Neural cell (in vitro differentiated cells): Measurements from ENCODE around the gene AGFG1. TPM values are rescaled to one million over a fixed set of nuclear protein-coding genes. Genes with fewer than 3 reads are reported as not detected.

Experiments
- H2AFZ ChIP-seq: fragments of 200-600, 300-800 bp; sonication (generic), shearing (Covaris generic); 2 replicates; pipeline ENCODE4 v1.6.0; 2014; ENCODE audit warnings: low read depth, mild to moderate bottlenecking, antibody characterized with exemption, low read length, moderate library complexity
- H3F3A ChIP-seq: fragments of 200-600 bp; shearing (Covaris generic); 2 replicates; pipeline ENCODE4 v1.6.1; 2016; ENCODE audit warnings: mild to moderate bottlenecking, moderate library complexity, mixed read lengths, antibody characterized with exemption, low read length; ENCODE audit not compliant: insufficient read depth, poor library complexity, severe bottlenecking
- H3K27ac ChIP-seq: fragments of 200-600, 300-800 bp; sonication (generic), shearing (Covaris generic); 2 replicates; pipeline ENCODE4 v1.5.1; 2014; ENCODE audit warnings: mild to moderate bottlenecking, low read length, moderate library complexity
- H3K27me3 ChIP-seq: fragments of 300-800, 200-600 bp; sonication (generic), shearing (Covaris generic); 2 replicates; pipeline ENCODE4 v1.6.0; 2014; ENCODE audit warnings: mild to moderate bottlenecking, low read depth, low read length, moderate library complexity; ENCODE audit not compliant: insufficient read depth
- H3K36me3 ChIP-seq: fragments of 300-800, 200-600 bp; sonication (generic), shearing (Covaris generic); 2 replicates; pipeline ENCODE4 v1.5.1; 2014; ENCODE audit warnings: mild to moderate bottlenecking, antibody characterized with exemption, low read length, moderate library complexity; ENCODE audit not compliant: insufficient read depth
- H3K4me2 ChIP-seq: fragments of 300-800, 200-600 bp; sonication (generic), shearing (Covaris generic); 2 replicates; pipeline ENCODE4 v1.6.0; 2014; ENCODE audit warnings: mild to moderate bottlenecking, low read length
- H3K4me3 ChIP-seq: fragments of 300-800, 200-600 bp; sonication (generic), shearing (Covaris generic); 2 replicates; pipeline ENCODE4 v1.5.1; 2014; ENCODE audit warnings: mild to moderate bottlenecking, low read length, moderate library complexity
- H3K79me2 ChIP-seq: fragments of 200-600 bp; shearing (Covaris generic); replicated peaks from 2 replicates; pipeline ENCODE4 v1.6.0; 2014; ENCODE audit warnings: mild to moderate bottlenecking, low read length, moderate library complexity; ENCODE audit not compliant: insufficient read depth
- H3K9ac ChIP-seq: fragments of 300-800, 200-600 bp; sonication (generic), shearing (Covaris generic); 2 replicates; pipeline ENCODE4 v1.6.1; 2016; ENCODE audit warnings: mild to moderate bottlenecking, low read length, mixed read lengths
- H3K9me2 ChIP-seq: fragments of 200-600 bp; shearing (Covaris generic); 2 replicates; pipeline ENCODE4 v1.6.1; 2016; ENCODE audit warnings: mild to moderate bottlenecking, low read length, mixed read lengths; ENCODE audit not compliant: insufficient read depth
- H3K9me3 ChIP-seq: fragments of 200-600, 300-800 bp; sonication (generic), shearing (Covaris generic); 2 replicates; pipeline ENCODE4 v1.6.1; 2016; ENCODE audit warnings: mild to moderate bottlenecking, mixed run types, low read length, moderate library complexity, mixed read lengths
- H4K20me1 ChIP-seq: fragments of 200-600 bp; shearing (Covaris generic); 2 replicates; pipeline ENCODE4 v1.6.1; 2016; ENCODE audit warnings: mild to moderate bottlenecking, mixed run types; ENCODE audit not compliant: insufficient read depth
- CTCF ChIP-seq: fragments of 450-650 bp; IDR thresholded peaks from 2 replicates; pipeline ENCODE4 v1.5.1; 2014; ENCODE audit warnings: antibody characterized with exemption, mild to moderate bottlenecking, moderate library complexity; ENCODE audit not compliant: poor library complexity, severe bottlenecking
- EP300 ChIP-seq: fragments of 450-650 bp; conservative IDR thresholded peaks from 2 replicates; pipeline ENCODE4 v1.6.1; 2014; ENCODE audit warnings: antibody characterized with exemption, mild to moderate bottlenecking, moderate library complexity; ENCODE audit not compliant: poor library complexity, severe bottlenecking
- EZH2 ChIP-seq: fragments of 200-600, 300-800 bp; shearing (Covaris generic), sonication (generic); IDR thresholded peaks from 2 replicates; pipeline ENCODE4 v1.6.1; 2014; ENCODE audit warnings: antibody characterized with exemption, low read length, borderline replicate concordance, mild to moderate bottlenecking; ENCODE audit not compliant: insufficient read depth, poor library complexity, severe bottlenecking
- MXI1 ChIP-seq: fragments of 450-650 bp; conservative IDR thresholded peaks from 2 replicates; pipeline ENCODE4 v1.6.1; 2014; ENCODE audit warnings: antibody characterized with exemption, mild to moderate bottlenecking; ENCODE audit not compliant: poor library complexity, severe bottlenecking
- POLR2AphosphoS5 ChIP-seq: IDR thresholded peaks from 2 replicates; pipeline ENCODE4 v1.6.1; 2012
- RAD21 ChIP-seq: fragments of 450-650 bp; conservative IDR thresholded peaks from 2 replicates; pipeline ENCODE4 v1.6.1; 2014; ENCODE audit warnings: antibody characterized with exemption, mild to moderate bottlenecking, moderate library complexity
- REST ChIP-seq: IDR thresholded peaks from 2 replicates; pipeline ENCODE4 v1.6.1; 2012; ENCODE audit warnings: borderline replicate concordance
- SMC3 ChIP-seq: fragments of 450-650 bp; conservative IDR thresholded peaks from 2 replicates; pipeline ENCODE4 v1.6.1; 2014; ENCODE audit warnings: antibody characterized with exemption, mild to moderate bottlenecking, moderate library complexity; ENCODE audit not compliant: poor library complexity
- TAF1 ChIP-seq: IDR thresholded peaks from 2 replicates; pipeline ENCODE4 v1.6.1; 2012; ENCODE audit warnings: low read depth
- polyA plus RNA-seq: library from polyadenylated mRNA; depleted of rRNA; stranded (reverse); fragments of >200 nt; gene quantifications from 2 replicates; pipeline ENCODE4 v1.2.3, GENCODE V29; 2014

AGFG1 gene
- polyA plus RNA-seq, 1 donor from 2014 or later = 106 TPM

GRCh38 chr2:227524665-227525064 is 52.7 kb downstream of the AGFG1 start:
- H2AFZ ChIP-seq = no peak overlapping the region
- no peaks in the 10 kb centered on the region for H3K9me2 ChIP-seq
- H4K20me1 ChIP-seq = no peaks in the 10 kb centered on the region
- no peak overlapping the region for H3K4me3 ChIP-seq
- H3K4me2 ChIP-seq = no peak overlapping the region
- H3K9ac ChIP-seq = no peak overlapping the region
- no peaks in the 10 kb centered on the region for H3K9me3 ChIP-seq
- peaks cover 13% of the 10 kb centered on the region for H3K79me2 ChIP-seq
- TF ChIP-seq CTCF (no peak), POLR2AphosphoS5 (no peak), RAD21 (no peak), TAF1 (no peak), SMC3 (no peak), EZH2 (no peak), EP300 (no peak), REST (no peak)
- H3K27ac ChIP-seq = no peak overlapping the region
- no peaks in the 10 kb centered on the region for H3K27me3 ChIP-seq
- H3K36me3 ChIP-seq = peaks cover 17% of the 10 kb centered on the region
- H3F3A ChIP-seq = no peaks in the 10 kb centered on the region

DNA sequence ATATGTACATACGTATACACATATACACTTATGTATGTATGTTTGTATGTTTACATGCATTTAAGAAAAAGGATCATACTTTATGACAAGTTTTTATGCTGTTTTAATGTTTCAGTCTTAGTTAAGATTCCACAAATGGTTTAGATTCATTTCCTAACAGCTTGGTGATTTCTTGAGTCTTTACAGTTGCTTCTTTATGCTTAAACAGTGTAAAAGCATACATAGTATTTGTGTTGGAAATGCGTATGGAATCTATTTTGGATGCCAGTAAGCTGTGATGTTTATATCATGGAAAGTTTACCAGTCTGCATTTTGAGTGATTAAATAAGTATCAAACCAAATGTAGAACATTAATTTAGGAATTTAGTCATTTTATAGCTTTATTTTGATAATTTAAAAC is 55.4 kb downstream of the AGFG1 start:
- H3K36me3 ChIP-seq = peaks cover 10% of the 10 kb centered on the region

More for the DNA sequence above, 55.4 kb downstream of the AGFG1 start:
- no peak overlapping the region for H2AFZ ChIP-seq
- no peak overlapping the region for H3K4me3 ChIP-seq
- TF ChIP-seq CTCF = no peak
- no peak for TF ChIP-seq MXI1
- no peak for TF ChIP-seq EP300
- TF ChIP-seq TAF1 = no peak
- TF ChIP-seq SMC3 = no peak
- no peak for TF ChIP-seq RAD21
- TF ChIP-seq REST = no peak
- no peak for TF ChIP-seq EZH2
- no peak for TF ChIP-seq POLR2AphosphoS5
- H3K9me3 ChIP-seq = no peaks in the 10 kb centered on the region
- no peaks in the 10 kb centered on the region for H3K9me2 ChIP-seq
- no peak overlapping the region for H3K9ac ChIP-seq
- H4K20me1 ChIP-seq = no peaks in the 10 kb centered on the region
- no peaks in the 10 kb centered on the region for H3K79me2 ChIP-seq
- H3F3A ChIP-seq = no peaks in the 10 kb centered on the region
- H3K4me2 ChIP-seq = no peak overlapping the region
- H3K27ac ChIP-seq = no peak overlapping the region
- H3K27me3 ChIP-seq = no peaks in the 10 kb centered on the region
